ENCODE results near the gene RASD1.
"Not testable (repeated sequence)": the region's sequence is repeated elsewhere in the genome, so short reads cannot be mapped to it uniquely, and the experiment has no call there.

Gene RASD1

GRCh38 chr17:17467720-17468119 is 28.5 kb downstream of the RASD1 start:
- no peak for DNase-seq

DNA sequence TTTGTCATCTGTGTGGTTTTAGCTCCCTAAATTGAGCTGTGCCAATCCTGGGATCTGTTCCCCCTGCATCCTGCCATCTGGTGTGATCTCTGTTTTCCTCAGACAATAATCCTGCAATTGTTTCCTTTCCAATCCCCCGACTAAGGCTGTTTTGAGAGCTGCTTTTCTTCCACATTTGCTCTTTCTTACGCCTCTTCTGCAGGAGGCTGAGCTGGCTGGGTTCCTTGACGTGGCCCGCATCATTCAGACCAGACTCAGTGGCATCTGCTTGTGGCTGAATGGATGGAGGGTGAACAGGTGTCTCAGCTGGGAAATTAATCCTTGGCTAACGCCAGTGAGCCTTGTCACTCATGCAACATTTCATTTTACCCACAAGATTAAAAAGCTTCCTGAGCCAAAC is 29.2 kb downstream of the RASD1 start:
- DNase-seq, result no peak

DNA sequence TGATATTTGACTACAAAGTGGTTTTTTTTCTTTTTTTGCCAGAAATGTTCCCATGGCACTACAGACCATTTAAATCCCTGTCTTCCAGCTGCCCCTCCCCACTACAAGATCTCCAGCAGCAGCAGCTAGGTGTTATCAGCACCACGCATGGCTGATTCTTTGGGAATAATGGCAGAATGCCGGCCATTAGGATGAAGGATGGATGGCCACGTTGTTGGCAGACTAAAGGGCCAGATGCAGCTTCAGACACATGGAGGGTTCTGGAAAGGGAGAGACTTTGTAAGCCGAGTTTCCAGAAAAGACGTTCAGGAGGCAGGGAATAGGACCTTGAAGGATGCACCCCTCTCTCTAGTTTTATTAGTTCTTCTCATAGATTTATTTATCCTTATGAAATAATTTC is 29.7 kb downstream of the RASD1 start:
- no peak for DNase-seq

- DNase-seq, result not testable (repeated sequence)
These were observed 30.3 kb downstream of the RASD1 start for GRCh38 chr17:17465878-17466277.

GRCh38 chr17:17463821-17464220 is 32.4 kb downstream of the RASD1 start:
- DNase-seq, result no peak

GRCh38 chr17:17462048-17462824 is 34.0 kb downstream of the RASD1 start:
- no peak for DNase-seq

DNA sequence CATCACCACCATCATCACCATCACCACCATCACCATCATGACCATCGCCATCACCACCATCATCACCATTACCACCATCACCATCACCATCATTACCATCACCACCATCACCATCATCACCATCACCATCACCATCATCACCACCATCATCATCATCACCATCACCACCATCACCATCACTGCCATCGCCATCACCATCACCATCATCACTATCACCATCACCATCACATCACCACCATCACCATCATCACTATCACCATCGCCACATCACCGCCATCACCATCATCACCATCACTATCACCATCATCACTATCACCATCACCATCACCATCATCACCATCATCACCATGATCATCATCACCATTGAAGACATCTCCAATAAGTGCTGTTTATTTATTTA is 36.2 kb downstream of the RASD1 start:
- no peak for DNase-seq

DNA sequence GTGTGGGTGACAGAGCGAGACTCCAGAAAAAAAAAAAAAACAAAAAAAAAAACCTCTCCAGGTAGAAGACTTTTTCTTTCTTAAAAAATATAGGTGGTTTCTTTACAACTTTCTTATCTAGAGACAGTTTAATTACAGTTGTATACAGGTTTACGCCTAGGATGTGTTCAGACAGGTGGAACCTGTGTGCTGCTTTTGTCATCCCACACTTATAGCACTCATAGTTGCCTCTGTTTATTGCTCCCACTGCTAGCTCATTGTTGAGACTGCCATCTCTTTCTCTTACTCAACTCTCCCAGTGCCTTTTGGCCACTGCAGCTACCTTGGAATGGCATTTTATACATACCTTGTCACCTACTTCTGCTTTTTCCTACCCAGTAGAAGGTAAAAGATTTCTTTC is 38.5 kb downstream of the RASD1 start:
- DNase-seq, result no peak

GRCh38 chr17:17456251-17456650 is 39.9 kb downstream of the RASD1 start:
- DNase-seq, result no peak

DNA sequence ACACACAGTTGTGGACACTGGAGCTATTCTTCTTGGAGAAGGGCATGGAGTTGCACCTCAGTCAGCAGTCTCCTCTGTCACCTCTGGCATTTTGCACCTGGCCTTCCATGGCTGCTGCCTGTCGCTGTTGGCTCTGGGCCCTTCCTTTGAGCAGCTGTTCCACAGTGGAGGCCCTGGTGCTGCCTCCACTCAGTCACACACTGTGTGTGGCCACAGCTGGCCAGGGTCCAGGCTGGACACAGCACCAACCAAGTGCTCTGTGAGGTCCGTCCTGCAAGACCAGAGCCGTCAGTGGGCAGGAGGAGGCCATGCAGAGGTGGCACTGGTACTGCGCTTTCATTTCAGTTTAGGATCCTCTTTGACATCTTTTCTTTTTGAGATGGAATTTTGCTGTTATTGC is 41.0 kb downstream of the RASD1 start:
- no peak for DNase-seq

GRCh38 chr17:17454700-17455099 is 41.5 kb downstream of the RASD1 start:
- not testable (repeated sequence) for DNase-seq

DNA sequence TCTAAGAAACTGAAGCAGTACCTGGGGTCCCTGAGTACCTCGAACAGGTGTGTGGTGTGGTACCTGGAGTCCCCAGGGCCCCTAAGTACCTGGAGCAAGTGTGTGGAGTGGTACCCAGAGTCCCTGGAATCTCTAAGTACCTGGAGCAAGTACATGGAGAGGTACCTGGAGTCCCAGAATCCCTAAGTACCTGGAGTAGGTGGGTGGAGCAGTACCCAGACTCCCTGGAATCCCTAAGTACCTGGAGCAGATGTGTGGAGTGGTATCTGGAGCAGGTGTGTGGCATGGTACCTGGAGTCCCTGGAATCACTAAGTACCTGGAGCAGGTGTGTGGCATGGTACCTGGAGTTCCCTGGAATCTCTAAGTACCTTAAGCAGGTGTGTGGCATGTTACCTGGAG is 41.9 kb downstream of the RASD1 start:
- no peak for DNase-seq

DNA sequence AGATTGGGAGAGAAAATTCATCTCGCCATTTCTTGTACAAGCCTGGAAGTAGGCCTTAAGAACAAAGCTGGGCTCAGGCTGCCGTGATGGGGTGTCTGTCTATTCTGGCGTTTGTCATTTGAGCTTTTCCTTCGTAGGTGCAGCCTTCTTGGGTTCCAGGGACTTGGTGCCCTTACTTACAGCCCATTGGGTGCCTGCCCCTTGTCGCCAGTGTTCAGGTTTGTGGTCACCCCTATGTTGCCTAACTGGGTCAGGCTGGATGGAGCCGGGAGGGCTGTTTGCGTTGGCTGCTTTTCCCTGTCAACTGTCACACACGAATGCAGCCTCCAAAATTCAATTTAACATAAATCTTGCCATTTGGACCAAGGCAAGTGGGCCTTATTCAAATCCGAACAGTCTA is 43.1 kb downstream of the RASD1 start:
- no peak for DNase-seq

GRCh38 chr17:17448723-17449122 is 47.5 kb downstream of the RASD1 start:
- no peak for DNase-seq

GRCh38 chr17:17448076-17448475 is 48.1 kb downstream of the RASD1 start:
- no peak for DNase-seq

DNA sequence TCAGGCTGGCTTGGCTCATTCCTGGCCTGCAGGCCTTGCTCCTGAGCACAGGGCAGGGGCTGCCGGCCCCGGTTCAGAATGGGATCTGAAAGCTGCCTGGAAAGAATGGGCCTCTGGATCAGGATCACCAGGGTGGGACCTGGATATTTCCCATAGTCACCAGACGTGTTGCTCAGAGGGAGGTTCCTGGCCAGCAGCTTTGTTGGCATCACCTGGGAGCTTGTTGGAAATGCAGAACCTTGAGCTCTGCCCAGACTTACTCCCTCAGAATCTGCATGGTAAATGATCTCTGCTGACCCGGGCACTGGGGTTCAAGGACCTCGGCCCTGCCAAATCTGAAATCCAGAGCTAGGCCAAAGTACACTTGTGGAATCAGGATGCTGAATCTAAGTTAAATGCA is 48.9 kb downstream of the RASD1 start:
- no peak for DNase-seq

GRCh38 chr17:17446666-17447155 is 49.5 kb downstream of the RASD1 start:
- DNase-seq, result no peak

DNA sequence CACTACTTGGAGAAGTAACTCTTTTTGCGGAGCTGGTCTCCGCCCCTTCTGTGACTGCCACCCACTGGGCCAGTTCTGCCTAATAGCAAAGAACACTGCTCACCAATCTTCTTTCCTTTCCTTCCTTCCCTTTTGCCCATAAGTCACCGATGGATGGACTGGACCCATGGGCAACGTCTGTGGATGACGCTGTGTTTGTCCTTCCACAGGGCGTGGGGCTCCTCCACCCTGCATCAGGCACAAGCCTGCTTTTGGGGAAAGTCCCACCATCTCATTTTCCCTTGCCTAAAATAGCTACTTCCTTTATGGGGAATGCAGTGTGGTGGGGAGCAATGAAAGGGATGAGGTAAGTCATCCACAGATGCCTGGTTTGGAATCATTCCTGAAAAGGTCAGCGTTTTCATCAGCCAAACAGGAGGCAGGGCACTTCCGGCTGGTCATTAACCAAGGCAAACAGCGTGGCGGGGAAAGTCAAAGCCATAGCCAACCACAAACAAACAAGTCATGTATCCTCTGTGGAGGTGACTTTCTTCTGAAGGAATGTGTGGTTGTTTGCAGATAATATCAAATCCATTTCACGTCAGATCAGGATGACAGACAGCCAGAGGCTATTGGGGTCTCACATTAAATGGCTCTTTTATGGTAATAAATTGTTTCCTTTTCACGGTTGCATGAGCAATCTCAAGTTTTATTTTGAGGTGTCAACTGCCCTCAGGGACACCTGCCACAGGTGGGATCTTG is 50.1 kb downstream of the RASD1 start:
- no peak for DNase-seq

GRCh38 chr17:17445296-17445924 is 50.8 kb downstream of the RASD1 start:
- DNase-seq, result no peak
